OCI-LY1 (cell line): Measurements from ENCODE around the gene CRIM1.

Experiments used
- EZH2 ChIP-seq: fragments of 200-600 bp; sonication (generic), shearing (Covaris generic); IDR thresholded peaks from 2 replicates; pipeline ENCODE4 v1.8.0; 2017; ENCODE audit warnings: borderline replicate concordance, mixed run types, mild to moderate bottlenecking, antibody characterized with exemption, low read length, moderate library complexity, mixed read lengths
- TF ChIP-seq, protein P1 (sequence below): fragments of 200-600 bp; sonication (generic), shearing (Covaris generic); IDR thresholded peaks from 2 replicates; pipeline ENCODE4 v1.5.1; 2017; ENCODE audit warnings: mild to moderate bottlenecking, antibody characterized with exemption, low read length, moderate library complexity, mixed read lengths

DNA sequence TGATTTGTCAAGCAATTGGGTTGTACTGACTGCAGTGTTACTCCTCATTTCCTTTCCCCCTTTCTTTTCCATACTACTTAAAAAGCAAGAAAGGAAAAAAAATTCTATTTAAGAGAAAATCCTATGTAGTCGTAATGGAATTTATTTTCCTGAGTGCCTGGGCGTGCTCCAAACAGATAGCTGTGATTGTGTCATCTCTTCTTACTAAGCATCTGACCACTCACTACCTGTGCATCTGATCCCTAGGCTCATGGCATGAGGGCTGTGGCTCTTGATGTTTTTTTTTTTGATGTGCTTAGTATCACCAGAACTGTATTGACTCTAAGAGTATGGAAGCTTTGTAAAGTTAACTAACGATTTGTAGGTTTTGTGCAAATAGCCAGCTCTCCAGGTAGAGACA lies 19.0 kb downstream of the CRIM1 start:
- TF ChIP-seq, protein P1, sequence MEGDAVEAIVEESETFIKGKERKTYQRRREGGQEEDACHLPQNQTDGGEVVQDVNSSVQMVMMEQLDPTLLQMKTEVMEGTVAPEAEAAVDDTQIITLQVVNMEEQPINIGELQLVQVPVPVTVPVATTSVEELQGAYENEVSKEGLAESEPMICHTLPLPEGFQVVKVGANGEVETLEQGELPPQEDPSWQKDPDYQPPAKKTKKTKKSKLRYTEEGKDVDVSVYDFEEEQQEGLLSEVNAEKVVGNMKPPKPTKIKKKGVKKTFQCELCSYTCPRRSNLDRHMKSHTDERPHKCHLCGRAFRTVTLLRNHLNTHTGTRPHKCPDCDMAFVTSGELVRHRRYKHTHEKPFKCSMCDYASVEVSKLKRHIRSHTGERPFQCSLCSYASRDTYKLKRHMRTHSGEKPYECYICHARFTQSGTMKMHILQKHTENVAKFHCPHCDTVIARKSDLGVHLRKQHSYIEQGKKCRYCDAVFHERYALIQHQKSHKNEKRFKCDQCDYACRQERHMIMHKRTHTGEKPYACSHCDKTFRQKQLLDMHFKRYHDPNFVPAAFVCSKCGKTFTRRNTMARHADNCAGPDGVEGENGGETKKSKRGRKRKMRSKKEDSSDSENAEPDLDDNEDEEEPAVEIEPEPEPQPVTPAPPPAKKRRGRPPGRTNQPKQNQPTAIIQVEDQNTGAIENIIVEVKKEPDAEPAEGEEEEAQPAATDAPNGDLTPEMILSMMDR, result no peak
- no peak for TF ChIP-seq EZH2
